GM21529 (cell line): ENCODE data around the gene NAA38.

Experiments used
- ATAC-seq: cut with Tn5 transposase; IDR thresholded peaks from one replicate; pipeline ENCODE4 v1.9.1; 2021; ENCODE audit not compliant: unreplicated experiment

The NAA38 gene

GRCh38 chr17:7852919-7853690 lies 4.3 kb downstream of the NAA38 start:
- ATAC-seq: no peak

- ATAC-seq: no peak
Measured at GRCh38 chr17:7852262-7852670, 5.1 kb downstream of the NAA38 start.

- peak; percentile 69 for ATAC-seq
Measured at GRCh38 chr17:7851438-7852261, 5.7 kb downstream of the NAA38 start.

GRCh38 chr17:7850701-7851437 lies 6.5 kb downstream of the NAA38 start:
- ATAC-seq: no peak

- no peak for ATAC-seq
Measured at GRCh38 chr17:7849751-7850504, 7.4 kb downstream of the NAA38 start.

- ATAC-seq: no peak
Measured at GRCh38 chr17:7849130-7849750, 8.1 kb downstream of the NAA38 start.

- no peak for ATAC-seq
Measured at GRCh38 chr17:7848739-7849129, 8.6 kb downstream of the NAA38 start.

- ATAC-seq: no peak
Measured at GRCh38 chr17:7848131-7848579, 9.2 kb downstream of the NAA38 start.

GRCh38 chr17:7846765-7847661 lies 10.3 kb downstream of the NAA38 start:
- no peak for ATAC-seq

- no peak for ATAC-seq
Measured at GRCh38 chr17:7846063-7846735, 11.2 kb downstream of the NAA38 start.

GRCh38 chr17:7845359-7846062 lies 11.8 kb downstream of the NAA38 start:
- ATAC-seq: no peak

GRCh38 chr17:7844292-7845154 lies 12.8 kb downstream of the NAA38 start:
- peak; percentile 34 for ATAC-seq

GRCh38 chr17:7843536-7844291 lies 13.6 kb downstream of the NAA38 start:
- ATAC-seq: peak; percentile 33

- no peak for ATAC-seq
Measured at GRCh38 chr17:7843257-7843535, 14.2 kb downstream of the NAA38 start.

- ATAC-seq: peak; percentile 23
Measured at GRCh38 chr17:7842380-7843256, 14.7 kb downstream of the NAA38 start.

- peak; percentile 14 for ATAC-seq
Measured at GRCh38 chr17:7841915-7842379, 15.4 kb downstream of the NAA38 start.
